HepG2 (cell line): ENCODE data around the gene SERPINF2. TPM values are rescaled to one million over a fixed set of nuclear protein-coding genes. Genes with fewer than 3 reads are reported as not detected.

ENCODE experiments used
- ATF2 ChIP-seq: sonication (generic); formaldehyde crosslinking; IDR thresholded peaks from 2 replicates; pipeline ENCODE4 v1.4.0; 2020; ENCODE audit warnings: missing genetic modification reagents
- ATF3 ChIP-seq: sonication (generic); formaldehyde crosslinking; IDR thresholded peaks from 2 replicates; pipeline ENCODE4 v1.4.0; 2020; ENCODE audit warnings: missing genetic modification reagents
- FOXP1 ChIP-seq, 2 experiments: fragments of 450-650 bp in 1 of 2; IDR thresholded peaks; 2 replicates each; pipeline ENCODE4 v1.6.1; 2017 to 2018; ENCODE audit warnings: antibody characterized with exemption in 1 of 2
- MXD4 ChIP-seq: IDR thresholded peaks from 2 replicates; pipeline ENCODE4 v1.6.1; 2016; ENCODE audit warnings: mild to moderate bottlenecking, missing biosample characterization, missing genetic modification reagents
- NR2F1 ChIP-seq, 2 experiments: fragments of 450-650 bp in 1 of 2; formaldehyde crosslinking in 1 of 2; IDR thresholded peaks; 2 replicates each; pipeline versions ENCODE4 v1.5.0 to v1.6.1; 2016 to 2020; ENCODE audit warnings: mild to moderate bottlenecking in 1 of 2, missing compliant biosample characterization in 1 of 2, missing genetic modification reagents in 1 of 2, moderate library complexity in 1 of 2
- SKIL ChIP-seq: sonication (generic); formaldehyde crosslinking; IDR thresholded peaks from 2 replicates; pipeline ENCODE4 v1.8.0; 2022; ENCODE audit warnings: missing genetic modification reagents, mild to moderate bottlenecking, moderate library complexity, borderline replicate concordance
- SP4 ChIP-seq: sonication (generic); formaldehyde crosslinking; IDR thresholded peaks from 2 replicates; pipeline ENCODE4 v1.8.1; 2023; ENCODE audit warnings: mild to moderate bottlenecking, missing genetic modification reagents
- ZBTB34 ChIP-seq: sonication (generic); formaldehyde crosslinking; IDR thresholded peaks from 2 replicates; pipeline ENCODE4 v1.8.0; 2022; ENCODE audit warnings: mild to moderate bottlenecking, missing genetic modification reagents
- ZBTB4 ChIP-seq: sonication (generic); formaldehyde crosslinking; IDR thresholded peaks from 2 replicates; pipeline ENCODE4 v1.4.0; 2020; ENCODE audit warnings: missing genetic modification reagents, mild to moderate bottlenecking, borderline replicate concordance
- ZFP90 ChIP-seq: sonication (generic); formaldehyde crosslinking; IDR thresholded peaks from 2 replicates; pipeline ENCODE4 v1.8.0; 2022; ENCODE audit warnings: missing genetic modification reagents, mild to moderate bottlenecking, inconsistent platforms, borderline replicate concordance
- ZNF552 ChIP-seq: sonication (generic); formaldehyde crosslinking; IDR thresholded peaks from 2 replicates; pipeline ENCODE4 v1.9.0; 2022; ENCODE audit warnings: missing genetic modification reagents, mild to moderate bottlenecking, borderline replicate concordance
- ZNF766 ChIP-seq: sonication (generic); formaldehyde crosslinking; IDR thresholded peaks from 2 replicates; pipeline ENCODE4 v1.5.0; 2020; ENCODE audit warnings: missing genetic modification reagents, borderline replicate concordance
- ZNF850 ChIP-seq: sonication (generic); formaldehyde crosslinking; conservative IDR thresholded peaks from 2 replicates; pipeline ENCODE4 v1.9.0; 2021; ENCODE audit warnings: mild to moderate bottlenecking, missing genetic modification reagents
- ZSCAN12 ChIP-seq: sonication (generic); formaldehyde crosslinking; IDR thresholded peaks from 2 replicates; pipeline ENCODE4 v1.9.0; 2021; ENCODE audit warnings: mild to moderate bottlenecking, missing genetic modification reagents
- polyA plus RNA-seq, 8 experiments: library from polyadenylated mRNA; depleted of rRNA in 3 of 8; stranded (reverse) in 7 of 8; unstranded in 1 of 8; fragments of >200 nt; fragmentation: Illumina TruSeq in 4 of 8; extraction: Trizol in 4 of 8; gene quantifications; 2 replicates each; pipeline versions ENCODE4 v1.2.1 to v1.2.3, GENCODE V29; 2011 to 2016; ENCODE audit warnings: low read depth in 4 of 8, missing spikeins in 1 of 8, mixed read lengths in 1 of 8; ENCODE audit not compliant: insufficient read depth in 1 of 8
- total RNA-seq, 5 experiments: library from RNA; depleted of rRNA; stranded (reverse); fragments of >200 nt; fragmentation: Illumina TruSeq; extraction: Trizol; gene quantifications; 2 replicates each; pipeline ENCODE4 v1.2.3, GENCODE V29; 2016; ENCODE audit warnings: low read depth in 1 of 5

SERPINF2 gene
- total and polyA plus RNA-seq, 2 of the 13 experiments (the other 11 are each of a cell fraction or from before 2014, with no cell fraction given), result 309 to 548 TPM

- TF ChIP-seq ZBTB4 (CRISPR knock-in tag) (0 out of 2 replicates have a peak, but pooled peaks have one; percentile 17), ATF2 (peak; percentile 97), ZFP90 (peak; percentile 38; the same call in 1 of the 2 replicates), ATF3 (CRISPR knock-in tag) (peak; percentile 84), FOXP1 (IDR thresholded peaks at IDR 0.05) (no peak), FOXP1 (CRISPR knock-in tag; IDR thresholded peaks at IDR 0.05) (peak; percentile 75), SKIL (CRISPR knock-in tag) (peak; percentile 90), ZNF766 (CRISPR knock-in tag) (peak; percentile 69; the same call in 1 of the 2 replicates), ZNF552 (CRISPR knock-in tag) (0 out of 2 replicates have a peak, but pooled peaks have one; percentile 12), NR2F1 (CRISPR knock-in tag; IDR thresholded peaks at IDR 0.05) (peak in 1 of 2 experiments; percentile 62; a peak in 3 of 4 replicates), ZBTB34 (CRISPR knock-in tag) (peak; percentile 20; the same call in 1 of the 2 replicates), SP4 (CRISPR knock-in tag) (peak; percentile 68), ZSCAN12 (CRISPR knock-in tag) (peak; percentile 18; the same call in 1 of the 2 replicates), MXD4 (CRISPR knock-in tag) (peak; percentile 86; the same call in 1 of the 2 replicates), ZNF850 (CRISPR knock-in tag) (no peak)
Observed at GRCh38 chr17:1762901-1763898, 20.5 kb downstream of the SERPINF2 start (continued).
